Activated T-cell treated with anti-CD3 and anti-CD28 coated beads for 1 hour (primary cell): ENCODE data around the gene PGD.
"Not testable (repeated sequence)": the region's sequence is repeated elsewhere in the genome, so short reads cannot be mapped to it uniquely, and the experiment has no call there.

Experiments
- DNase-seq: peaks from one replicate; pipeline ENCODE4 v3.0.0-alpha.2; 2020; ENCODE audit warnings: low read depth

Gene PGD

GRCh38 chr1:10437052-10437451 is 38.2 kb downstream of the PGD start:
- DNase-seq, result no peak

DNA sequence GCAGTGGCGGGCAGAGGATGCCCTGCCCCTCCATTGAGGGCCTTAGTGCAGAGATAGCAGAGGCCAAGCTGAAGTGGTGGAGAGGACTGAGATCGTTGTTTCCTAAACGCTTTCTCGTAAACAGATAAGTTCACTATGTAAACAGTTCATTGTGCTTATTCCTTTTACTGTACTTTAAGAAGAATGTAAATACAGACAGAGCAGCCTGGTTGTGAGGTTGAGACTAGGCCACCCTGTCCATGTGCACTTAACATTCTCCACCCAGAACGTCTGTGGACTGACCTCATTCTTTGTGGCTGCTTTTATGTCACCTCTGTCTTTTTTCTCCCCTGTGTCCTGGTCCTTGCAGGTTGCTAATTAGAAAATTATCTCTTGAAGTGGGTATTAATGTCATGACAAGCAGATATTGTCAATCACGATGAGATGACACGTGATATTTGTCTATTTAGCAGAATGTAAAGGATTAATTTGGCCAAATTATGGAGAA is 39.9 kb downstream of the PGD start:
- DNase-seq, result no peak

- no peak for DNase-seq
Measured at GRCh38 chr1:10440305-10440704, 41.4 kb downstream of the PGD start.

DNA sequence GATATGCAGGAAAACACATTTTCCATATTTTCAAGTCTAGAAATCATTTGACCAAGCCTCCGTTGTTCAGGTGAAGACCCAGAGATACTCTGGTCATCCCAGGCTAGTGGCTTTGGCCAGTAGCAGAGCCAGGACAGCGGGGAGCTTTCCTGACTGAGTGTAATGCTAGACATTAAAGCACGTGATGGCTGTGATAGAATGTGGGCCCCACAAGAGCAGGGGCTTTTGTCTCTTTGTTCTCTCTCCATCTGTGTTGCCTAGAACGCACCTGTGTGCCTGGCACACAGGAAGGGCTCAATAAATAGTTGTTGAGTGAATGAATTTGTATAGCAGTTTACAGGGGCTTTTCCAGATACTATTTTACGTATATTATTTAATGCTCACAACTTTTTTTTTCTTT is 41.9 kb downstream of the PGD start:
- DNase-seq, result no peak

GRCh38 chr1:10444248-10444647 is 45.4 kb downstream of the PGD start:
- no peak for DNase-seq

- no peak for DNase-seq
Measured at GRCh38 chr1:10444795-10445397, 46.0 kb downstream of the PGD start.

- DNase-seq, result no peak
Measured at GRCh38 chr1:10446790-10447422, 48.0 kb downstream of the PGD start.

GRCh38 chr1:10449751-10450150 is 50.9 kb downstream of the PGD start, which contains the start of gene CORT:
CORT (plus strand) TSS chr1:10450031; CDS start chr1:10450224, 193 bp downstream.
- no peak for DNase-seq

DNA sequence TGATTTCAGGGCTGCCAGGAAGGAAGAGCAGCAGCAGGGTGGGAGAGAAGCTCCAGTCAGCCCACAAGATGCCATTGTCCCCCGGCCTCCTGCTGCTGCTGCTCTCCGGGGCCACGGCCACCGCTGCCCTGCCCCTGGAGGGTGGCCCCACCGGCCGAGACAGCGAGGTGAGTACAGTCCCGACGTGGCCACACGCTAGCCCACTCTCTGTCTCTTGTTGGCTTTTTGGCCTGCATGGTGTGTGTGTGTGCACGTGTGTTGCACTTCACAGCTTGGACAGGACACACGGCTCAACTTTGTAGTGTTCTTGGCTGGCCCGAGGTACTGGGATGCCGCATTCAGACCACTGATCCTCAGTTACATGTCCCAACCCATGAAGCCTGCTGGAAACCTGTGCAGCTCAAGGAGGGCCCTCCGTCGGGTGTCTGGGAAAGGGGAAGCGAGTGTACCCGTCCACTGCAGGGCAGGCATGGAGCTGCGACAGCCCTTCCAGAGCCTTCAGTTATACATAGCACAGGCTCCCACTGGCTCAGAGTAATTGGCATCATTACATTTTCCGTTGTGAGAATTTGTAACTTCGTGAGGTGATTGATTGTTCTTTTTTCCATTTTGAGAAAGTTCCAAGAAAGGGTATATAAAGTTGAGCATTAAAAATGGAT is 51.4 kb downstream of the PGD start:
- no peak for DNase-seq

- no peak for DNase-seq
Measured at GRCh38 chr1:10450836-10451235, 52.0 kb downstream of the PGD start.

GRCh38 chr1:10451287-10451686 is 52.4 kb downstream of the PGD start:
- DNase-seq, result no peak

DNA sequence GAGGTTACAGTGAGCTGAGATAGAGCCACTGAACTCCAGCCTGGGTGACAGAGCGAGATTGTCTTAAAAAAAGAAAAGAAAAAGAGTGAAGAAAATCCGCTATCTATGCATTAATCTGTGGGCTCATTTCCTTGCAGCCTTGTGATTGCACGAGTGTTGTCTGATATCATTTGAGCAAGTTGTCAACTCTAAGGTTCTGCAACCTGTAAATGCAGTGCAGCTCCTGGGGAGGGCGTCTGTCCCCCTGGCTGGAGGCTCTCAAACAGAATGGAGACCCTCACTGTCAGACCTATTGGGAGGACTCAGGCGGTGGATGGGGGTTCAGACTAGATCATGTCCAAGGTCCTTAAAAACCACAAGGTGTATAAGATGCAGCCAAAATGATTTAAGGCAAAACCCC is 57.2 kb downstream of the PGD start:
- no peak for DNase-seq

- no peak for DNase-seq
Measured at GRCh38 chr1:10456661-10457060, 57.8 kb downstream of the PGD start.

GRCh38 chr1:10457462-10457861 is 58.6 kb downstream of the PGD start:
- not testable (repeated sequence) for DNase-seq

- DNase-seq, result no peak
Measured at GRCh38 chr1:10457875-10458274, 59.0 kb downstream of the PGD start.

- DNase-seq, result no peak
Measured at GRCh38 chr1:10459184-10459583, 60.3 kb downstream of the PGD start.

- no peak for DNase-seq
Measured at GRCh38 chr1:10467078-10467477, 68.2 kb downstream of the PGD start.

- no peak for DNase-seq
Measured at GRCh38 chr1:10470043-10470442, 71.2 kb downstream of the PGD start.
